ENCODE measurements around the gene TLR7. TPM values are rescaled to one million over a fixed set of nuclear protein-coding genes. Genes with fewer than 3 reads are reported as not detected.

Gene TLR7
- total RNA-seq, 4 donors from 2014 or later: 0.29 to 2.2 (median 0.40) TPM; not detected in 1

GRCh38 chrX:12901486-12901885 lies 34.6 kb downstream of the TLR7 start:
- no peak overlapping the region for H3K4me3 ChIP-seq
- no peaks in the 10 kb centered on the region for H3K27me3 ChIP-seq
- intact Hi-C loops (cut with DNase I; ENCODE audit: low total_unique reads): no loop called here
- H3K36me3 ChIP-seq: no peaks in the 10 kb centered on the region
- no peaks in the 10 kb centered on the region for H3K4me1 ChIP-seq
- H3K27ac ChIP-seq: no peak overlapping the region
- DNase-seq: peak; percentile 32 to 45
- H3K9me3 ChIP-seq: no peaks in the 10 kb centered on the region
- TF ChIP-seq, protein P1, sequence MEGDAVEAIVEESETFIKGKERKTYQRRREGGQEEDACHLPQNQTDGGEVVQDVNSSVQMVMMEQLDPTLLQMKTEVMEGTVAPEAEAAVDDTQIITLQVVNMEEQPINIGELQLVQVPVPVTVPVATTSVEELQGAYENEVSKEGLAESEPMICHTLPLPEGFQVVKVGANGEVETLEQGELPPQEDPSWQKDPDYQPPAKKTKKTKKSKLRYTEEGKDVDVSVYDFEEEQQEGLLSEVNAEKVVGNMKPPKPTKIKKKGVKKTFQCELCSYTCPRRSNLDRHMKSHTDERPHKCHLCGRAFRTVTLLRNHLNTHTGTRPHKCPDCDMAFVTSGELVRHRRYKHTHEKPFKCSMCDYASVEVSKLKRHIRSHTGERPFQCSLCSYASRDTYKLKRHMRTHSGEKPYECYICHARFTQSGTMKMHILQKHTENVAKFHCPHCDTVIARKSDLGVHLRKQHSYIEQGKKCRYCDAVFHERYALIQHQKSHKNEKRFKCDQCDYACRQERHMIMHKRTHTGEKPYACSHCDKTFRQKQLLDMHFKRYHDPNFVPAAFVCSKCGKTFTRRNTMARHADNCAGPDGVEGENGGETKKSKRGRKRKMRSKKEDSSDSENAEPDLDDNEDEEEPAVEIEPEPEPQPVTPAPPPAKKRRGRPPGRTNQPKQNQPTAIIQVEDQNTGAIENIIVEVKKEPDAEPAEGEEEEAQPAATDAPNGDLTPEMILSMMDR (IDR thresholded peaks at IDR 0.05): peak; percentile 37 to 50 (median 44)
- no peak for TF ChIP-seq POLR2A (IDR thresholded peaks at IDR 0.05)

GRCh38 chrX:12903646-12904045 lies 36.8 kb downstream of the TLR7 start:
- DNase-seq: no peak
- Histone ChIP-seq H3K4me1 (no peaks in the 10 kb centered on the region), H3K4me3 (no peak overlapping the region), H3K27ac (no peak overlapping the region), H3K9me3 (no peaks in the 10 kb centered on the region), H3K36me3 (no peaks in the 10 kb centered on the region), H3K27me3 (no peaks in the 10 kb centered on the region)
- TF ChIP-seq, protein P1 (IDR thresholded peaks at IDR 0.05): no peak
- no peak for TF ChIP-seq POLR2A (IDR thresholded peaks at IDR 0.05)
- intact Hi-C loops (cut with DNase I; ENCODE audit: low total_unique reads): no loop called here

- H3K4me1 ChIP-seq: no peaks in the 10 kb centered on the region
- TF ChIP-seq, protein P1 (IDR thresholded peaks at IDR 0.05): no peak
- TF ChIP-seq POLR2A (IDR thresholded peaks at IDR 0.05): no peak
- no peaks in the 10 kb centered on the region for H3K9me3 ChIP-seq
- H3K27ac ChIP-seq: no peak within 1 kb of the TSS
- DNase-seq: no peak
- no peaks in the 10 kb centered on the region for H3K36me3 ChIP-seq
- no peak within 1 kb of the TSS for H3K4me3 ChIP-seq
- intact Hi-C loops (cut with DNase I; ENCODE audit: low total_unique reads): no loop called here
- no peaks in the 10 kb centered on the region for H3K27me3 ChIP-seq
Observed at GRCh38 chrX:12906046-12906761, 39.3 kb downstream of the TLR7 start, which contains the start of gene TLR8. TLR8 (plus strand) TSS chrX:12906620; CDS start chrX:12906707, 87 bp downstream.

GRCh38 chrX:12910423-12911121 lies 43.7 kb downstream of the TLR7 start:
- no peaks in the 10 kb centered on the region for H3K9me3 ChIP-seq
- TF ChIP-seq, protein P1 (IDR thresholded peaks at IDR 0.05): no peak
- no peak for TF ChIP-seq POLR2A (IDR thresholded peaks at IDR 0.05)
- H3K27me3 ChIP-seq: no peaks in the 10 kb centered on the region
- intact Hi-C loops (cut with DNase I; ENCODE audit: low total_unique reads): no loop called here
- no peak overlapping the region for H3K27ac ChIP-seq
- H3K4me3 ChIP-seq: no peak overlapping the region
- H3K36me3 ChIP-seq: no peaks in the 10 kb centered on the region
- H3K4me1 ChIP-seq: no peaks in the 10 kb centered on the region
- DNase-seq: no peak

DNA sequence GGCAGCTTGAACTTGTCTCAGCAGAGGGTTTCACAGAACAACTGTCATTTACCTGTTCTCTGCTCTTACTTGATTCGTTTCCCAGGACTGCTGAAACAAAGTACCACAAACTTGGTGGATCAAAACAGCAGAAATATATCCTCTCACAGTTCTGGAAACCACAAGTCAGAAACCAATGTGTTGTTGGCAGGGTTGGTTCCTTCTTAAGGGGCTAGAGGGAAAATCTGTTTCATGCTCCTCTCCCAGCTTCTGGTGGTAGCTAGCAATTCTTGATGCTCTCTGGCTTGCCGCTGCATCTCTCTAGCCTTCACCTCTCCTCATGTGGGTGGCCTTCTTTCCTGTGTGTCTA lies 44.2 kb downstream of the TLR7 start:
- Histone ChIP-seq H3K27me3 (no peaks in the 10 kb centered on the region), H3K4me3 (no peak overlapping the region), H3K4me1 (no peaks in the 10 kb centered on the region), H3K9me3 (no peaks in the 10 kb centered on the region), H3K27ac (no peak overlapping the region), H3K36me3 (no peaks in the 10 kb centered on the region)
- intact Hi-C loops (cut with DNase I; ENCODE audit: low total_unique reads): no loop called here
- no peak for DNase-seq
- TF ChIP-seq, protein P1 (IDR thresholded peaks at IDR 0.05): no peak
- no peak for TF ChIP-seq POLR2A (IDR thresholded peaks at IDR 0.05)

Data from uterus (tissue), 4 donors.